Nephron progenitor cell (in vitro differentiated cells): ENCODE results near the gene MAMLD1.

Experiments used
- DNase-seq: peaks from one replicate; pipeline ENCODE4 v3.0.0; 2021
- H3K27ac Mint-ChIP-seq: 2 replicates; pipeline ENCODE4 v1.8.0; 2021; ENCODE audit warnings: mild to moderate bottlenecking, moderate library complexity, mixed read lengths
- H3K27me3 Mint-ChIP-seq: 2 replicates; pipeline ENCODE4 v1.8.0; 2021; ENCODE audit warnings: mild to moderate bottlenecking, low read depth, mixed read lengths; ENCODE audit not compliant: poor library complexity
- H3K36me3 Mint-ChIP-seq: 2 replicates; pipeline ENCODE4 v1.8.0; 2021; ENCODE audit warnings: low read depth, mixed read lengths
- H3K4me1 Mint-ChIP-seq: 2 replicates; pipeline ENCODE4 v1.8.0; 2021; ENCODE audit warnings: mixed read lengths
- H3K4me3 Mint-ChIP-seq: 2 replicates; pipeline ENCODE4 v1.8.0; 2021; ENCODE audit warnings: mild to moderate bottlenecking, moderate library complexity, mixed read lengths
- H3K9me3 Mint-ChIP-seq: 2 replicates; pipeline ENCODE4 v1.8.0; 2021; ENCODE audit warnings: mild to moderate bottlenecking, moderate library complexity, mixed read lengths
- TF ChIP-seq, protein P1 (sequence below): fragments of 200-600 bp; sonication (generic); IDR thresholded peaks from 2 replicates; pipeline ENCODE4 v1.5.0; 2021; ENCODE audit warnings: antibody characterized with exemption

The MAMLD1 gene

DNA sequence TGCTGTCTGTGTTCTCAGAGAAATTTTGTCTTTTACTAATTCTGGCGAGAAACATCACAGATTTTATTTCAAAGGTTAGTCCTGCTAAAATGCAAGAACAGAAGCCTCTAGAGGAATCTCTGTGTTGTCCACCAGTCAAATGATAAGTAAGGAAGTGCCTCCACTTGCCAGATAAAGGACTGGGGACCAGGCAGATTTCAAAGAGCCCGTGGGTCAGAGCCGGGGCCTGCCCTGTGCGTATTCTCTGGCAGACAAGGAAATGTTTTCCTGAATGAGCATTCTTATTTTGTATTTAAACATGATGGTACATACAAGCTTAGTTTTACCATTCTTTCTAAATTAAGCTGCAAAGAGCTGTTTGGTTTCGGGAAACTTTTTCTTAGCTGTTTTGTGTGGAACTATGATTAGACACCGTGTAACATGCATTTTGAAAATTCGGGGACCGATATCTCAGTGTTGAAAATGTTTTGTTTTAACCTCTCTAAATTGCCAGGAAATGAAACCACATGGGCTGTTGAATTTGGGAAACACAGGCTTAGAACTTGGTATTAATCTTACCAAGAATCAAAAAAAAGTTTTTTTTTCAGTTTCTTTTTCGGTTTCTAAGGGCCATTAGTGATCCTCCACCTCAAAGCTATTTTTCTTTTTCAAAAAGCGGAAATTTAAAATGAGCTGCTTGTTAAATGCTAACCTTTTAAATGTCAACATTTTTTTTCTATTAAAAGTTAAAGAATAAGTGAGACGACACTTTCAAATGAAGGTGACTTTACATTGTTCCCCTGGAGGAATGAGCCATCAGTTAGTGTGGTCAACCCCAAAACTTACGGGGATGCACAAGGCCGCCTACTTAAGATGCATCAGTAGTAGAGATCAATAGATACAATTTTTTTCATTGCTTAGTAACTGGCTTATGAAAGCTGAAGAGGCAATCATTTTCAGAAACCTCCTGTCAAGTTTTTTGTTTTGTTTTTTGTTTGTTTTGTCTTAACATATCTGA lies 115.7 kb downstream of the MAMLD1 start:
- H3K4me3 Mint-ChIP-seq = no peak overlapping the region
- TF ChIP-seq, protein P1, sequence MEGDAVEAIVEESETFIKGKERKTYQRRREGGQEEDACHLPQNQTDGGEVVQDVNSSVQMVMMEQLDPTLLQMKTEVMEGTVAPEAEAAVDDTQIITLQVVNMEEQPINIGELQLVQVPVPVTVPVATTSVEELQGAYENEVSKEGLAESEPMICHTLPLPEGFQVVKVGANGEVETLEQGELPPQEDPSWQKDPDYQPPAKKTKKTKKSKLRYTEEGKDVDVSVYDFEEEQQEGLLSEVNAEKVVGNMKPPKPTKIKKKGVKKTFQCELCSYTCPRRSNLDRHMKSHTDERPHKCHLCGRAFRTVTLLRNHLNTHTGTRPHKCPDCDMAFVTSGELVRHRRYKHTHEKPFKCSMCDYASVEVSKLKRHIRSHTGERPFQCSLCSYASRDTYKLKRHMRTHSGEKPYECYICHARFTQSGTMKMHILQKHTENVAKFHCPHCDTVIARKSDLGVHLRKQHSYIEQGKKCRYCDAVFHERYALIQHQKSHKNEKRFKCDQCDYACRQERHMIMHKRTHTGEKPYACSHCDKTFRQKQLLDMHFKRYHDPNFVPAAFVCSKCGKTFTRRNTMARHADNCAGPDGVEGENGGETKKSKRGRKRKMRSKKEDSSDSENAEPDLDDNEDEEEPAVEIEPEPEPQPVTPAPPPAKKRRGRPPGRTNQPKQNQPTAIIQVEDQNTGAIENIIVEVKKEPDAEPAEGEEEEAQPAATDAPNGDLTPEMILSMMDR = no peak
- peaks cover 9% of the 10 kb centered on the region for H3K27me3 Mint-ChIP-seq
- DNase-seq = no peak
- no peak overlapping the region for H3K27ac Mint-ChIP-seq
- H3K9me3 Mint-ChIP-seq = peaks cover 42% of the 10 kb centered on the region
- no peaks in the 10 kb centered on the region for H3K36me3 Mint-ChIP-seq
- peaks cover 6% of the 10 kb centered on the region for H3K4me1 Mint-ChIP-seq

- Mint-ChIP-seq H3K4me3 (no peak overlapping the region), H3K27ac (no peak overlapping the region), H3K36me3 (no peaks in the 10 kb centered on the region), H3K9me3 (peaks cover 43% of the 10 kb centered on the region), H3K4me1 (no peaks in the 10 kb centered on the region), H3K27me3 (peaks cover 8% of the 10 kb centered on the region)
- no peak for DNase-seq
- TF ChIP-seq, protein P1 = no peak
Measured at GRCh38 chrX:150482537-150483206, 119.6 kb downstream of the MAMLD1 start.

DNA sequence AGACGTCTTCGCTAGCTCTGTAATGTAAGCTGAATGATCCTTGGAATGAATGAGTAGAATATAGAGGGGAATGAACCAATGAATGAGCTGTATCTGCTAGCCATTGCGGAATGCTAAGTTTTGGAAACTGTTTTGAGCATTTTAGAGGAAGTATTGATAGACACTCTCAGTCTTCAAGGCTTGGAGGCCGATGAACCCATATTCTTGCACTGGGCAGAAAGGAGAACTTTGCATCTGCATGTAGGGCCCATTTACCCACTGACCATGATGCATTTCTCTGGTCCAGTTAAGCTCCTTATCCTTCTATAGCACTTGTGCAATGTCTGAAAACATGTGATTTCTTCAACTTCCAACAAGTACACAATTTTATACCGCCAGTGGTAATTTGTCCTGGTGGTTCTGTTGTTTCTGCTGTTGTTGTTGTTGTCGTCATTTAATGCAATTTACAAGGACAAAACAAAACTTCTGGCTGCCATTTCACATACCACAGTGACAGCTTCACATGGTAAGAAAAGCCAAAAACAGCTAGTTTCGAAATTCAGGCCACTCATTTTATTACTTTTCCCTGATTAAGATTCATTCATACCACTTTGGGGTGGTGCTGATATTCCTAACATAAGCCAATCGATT lies 120.4 kb downstream of the MAMLD1 start:
- Mint-ChIP-seq H3K4me1 (no peaks in the 10 kb centered on the region), H3K9me3 (peaks cover 42% of the 10 kb centered on the region), H3K4me3 (no peak overlapping the region), H3K27ac (no peak overlapping the region), H3K27me3 (peaks cover 9% of the 10 kb centered on the region), H3K36me3 (no peaks in the 10 kb centered on the region)
- TF ChIP-seq, protein P1 = no peak
- no peak for DNase-seq

GRCh38 chrX:150486011-150486410 lies 122.9 kb downstream of the MAMLD1 start:
- TF ChIP-seq, protein P1 = peak; percentile 47
- DNase-seq = peak; percentile 33
- Mint-ChIP-seq H3K27ac (no peak overlapping the region), H3K27me3 (peaks cover 12% of the 10 kb centered on the region), H3K4me3 (no peak overlapping the region), H3K4me1 (no peaks in the 10 kb centered on the region), H3K9me3 (peaks cover 49% of the 10 kb centered on the region), H3K36me3 (no peaks in the 10 kb centered on the region)

DNA sequence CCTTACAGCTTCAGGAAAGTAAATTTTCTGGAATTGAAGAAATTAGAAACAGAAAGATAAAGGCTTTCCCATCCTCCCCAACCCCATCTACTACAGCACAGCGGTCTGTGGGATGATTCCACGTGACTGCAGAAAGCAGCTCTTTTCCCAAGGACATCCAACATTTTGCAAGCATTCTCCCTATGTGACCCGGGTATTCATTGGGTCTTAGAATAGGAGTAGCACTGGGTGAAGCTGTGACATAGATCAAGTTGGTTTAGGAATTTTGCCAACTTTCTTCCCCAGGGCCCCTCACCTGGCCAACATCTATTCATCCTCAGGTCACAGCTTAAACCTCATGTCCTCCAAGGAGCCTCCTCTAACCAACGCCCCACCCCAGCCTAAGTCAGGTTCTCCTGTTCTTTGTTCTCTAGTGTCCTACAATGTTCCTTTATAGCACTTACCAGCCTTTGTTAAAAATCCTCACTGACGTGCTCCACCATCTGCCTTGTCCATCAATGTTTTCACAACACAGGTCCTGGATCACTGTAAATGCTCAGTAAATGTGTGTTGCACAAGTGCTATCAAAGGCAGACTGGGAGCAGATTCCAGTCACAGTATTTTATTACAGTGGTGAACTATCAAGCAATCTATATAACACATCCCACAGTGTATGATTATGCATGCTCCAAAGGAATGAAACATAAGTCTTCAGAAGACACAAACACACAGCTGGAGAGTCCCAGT lies 124.4 kb downstream of the MAMLD1 start:
- no peaks in the 10 kb centered on the region for H3K4me1 Mint-ChIP-seq
- no peak for DNase-seq

More for the DNA sequence above, 124.4 kb downstream of the MAMLD1 start:
- no peak overlapping the region for H3K4me3 Mint-ChIP-seq
- no peaks in the 10 kb centered on the region for H3K36me3 Mint-ChIP-seq
- no peak overlapping the region for H3K27ac Mint-ChIP-seq
- TF ChIP-seq, protein P1 = no peak
- peaks cover 11% of the 10 kb centered on the region for H3K27me3 Mint-ChIP-seq
- peaks cover 38% of the 10 kb centered on the region for H3K9me3 Mint-ChIP-seq
